HEK293 (cell line): ENCODE measurements around the gene MYOG.

ENCODE experiments used
- CTCF ChIA-PET: fragments of 350-600 bp; formaldehyde crosslinking; extraction: SDS; loops from one replicate; lab custom pipeline; 2021; ENCODE audit warnings: antibody characterized with exemption; lab: Yijun Ruan, JAX
- POLR2A ChIA-PET: fragments of 300-600 bp; formaldehyde crosslinking; extraction: SDS; loops from one replicate; lab custom pipeline; 2020; ENCODE audit warnings: antibody characterized with exemption, inconsistent platforms; lab: Yijun Ruan, JAX
- H3K27ac ChIP-seq: fragments of 200-500 bp; sonication (Bioruptor generic); 2 replicates; pipeline ENCODE4 v1.5.1; 2014; ENCODE audit warnings: low read depth, low read length, control low read depth, inconsistent platforms; ENCODE audit errors: extremely low read depth
- H3K36me3 ChIP-seq, 2 experiments: fragments of 200-500 bp in 1 of 2; sonication (Bioruptor generic) in 1 of 2; 1 replicate in 1 of 2; 2 replicates in 1 of 2; pipeline ENCODE4 v1.5.1; 2014 to 2017; ENCODE audit warnings: inconsistent platforms in 2 of 2, low read length in 2 of 2; ENCODE audit not compliant: control insufficient read depth in 2 of 2, insufficient read depth in 1 of 2
- H3K4me1 ChIP-seq: fragments of 200-500 bp; sonication (Bioruptor generic); 2 replicates; pipeline ENCODE4 v1.5.1; 2014; ENCODE audit warnings: mild to moderate bottlenecking, low read length, inconsistent platforms; ENCODE audit not compliant: control insufficient read depth, insufficient read depth
- H3K4me3 ChIP-seq: 2 replicates; pipeline ENCODE4 v1.5.1; 2011; ENCODE audit warnings: low read depth, mild to moderate bottlenecking, control low read depth, low read length, moderate library complexity
- H3K9me3 ChIP-seq: fragments of 200-500 bp; sonication (Bioruptor generic); 2 replicates; pipeline ENCODE4 v1.5.1; 2014; ENCODE audit warnings: low read depth, low read length, inconsistent platforms; ENCODE audit not compliant: control insufficient read depth, insufficient read depth
- EGR2 ChIP-seq: fragments of 450-650 bp; formaldehyde crosslinking; IDR thresholded peaks from 2 replicates; pipeline ENCODE4 v1.5.1; 2016; ENCODE audit warnings: low read depth, missing biosample characterization, missing genetic modification characterization
- YY2 ChIP-seq: fragments of 450-650 bp; formaldehyde crosslinking; IDR thresholded peaks from 2 replicates; pipeline ENCODE4 v1.5.1; 2016; ENCODE audit warnings: missing biosample characterization, missing genetic modification characterization
- ZBTB26 ChIP-seq: fragments of 450-650 bp; formaldehyde crosslinking; optimal IDR thresholded peaks from 2 replicates; pipeline ENCODE3; 2016; ENCODE audit warnings: missing biosample characterization, mild to moderate bottlenecking, missing genetic modification characterization
- ZBTB44 ChIP-seq: fragments of 450-650 bp; IDR thresholded peaks from 2 replicates; pipeline ENCODE4 v1.5.1; 2018; ENCODE audit warnings: missing biosample characterization, mild to moderate bottlenecking, missing genetic modification characterization
- ZBTB48 ChIP-seq: fragments of 450-650 bp; formaldehyde crosslinking; IDR thresholded peaks from 2 replicates; pipeline ENCODE4 v1.5.1; 2016; ENCODE audit warnings: missing biosample characterization, missing genetic modification characterization
- ZFHX2 ChIP-seq: fragments of 450-650 bp; formaldehyde crosslinking; conservative IDR thresholded peaks from 2 replicates; pipeline ENCODE4 v1.5.1; 2016; ENCODE audit warnings: missing biosample characterization, missing genetic modification characterization
- ZIC2 ChIP-seq: fragments of 450-650 bp; formaldehyde crosslinking; IDR thresholded peaks from 2 replicates; pipeline ENCODE4 v1.5.1; 2016; ENCODE audit warnings: missing biosample characterization, missing genetic modification characterization
- ZNF133 ChIP-seq: fragments of 450-650 bp; formaldehyde crosslinking; IDR thresholded peaks from 2 replicates; pipeline ENCODE4 v1.5.1; 2016; ENCODE audit warnings: missing biosample characterization, missing genetic modification characterization
- ZNF146 ChIP-seq: fragments of 450-650 bp; formaldehyde crosslinking; IDR thresholded peaks from 2 replicates; pipeline ENCODE4 v1.5.1; 2016; ENCODE audit warnings: missing biosample characterization, missing genetic modification characterization
- ZNF169 ChIP-seq: fragments of 450-650 bp; formaldehyde crosslinking; IDR thresholded peaks from 2 replicates; pipeline ENCODE4 v1.5.1; 2016; ENCODE audit warnings: missing biosample characterization, missing genetic modification characterization
- ZNF2 ChIP-seq: fragments of 450-650 bp; formaldehyde crosslinking; IDR thresholded peaks from 2 replicates; pipeline ENCODE4 v1.5.1; 2016; ENCODE audit warnings: missing biosample characterization, missing genetic modification characterization
- ZNF335 ChIP-seq: fragments of 450-650 bp; formaldehyde crosslinking; conservative IDR thresholded peaks from 2 replicates; pipeline ENCODE4 v1.5.1; 2016; ENCODE audit warnings: missing biosample characterization, missing genetic modification characterization
- ZNF544 ChIP-seq: fragments of 450-650 bp; formaldehyde crosslinking; IDR thresholded peaks from 2 replicates; pipeline ENCODE4 v1.5.0; 2017; ENCODE audit warnings: missing biosample characterization, missing genetic modification characterization
- ZNF658 ChIP-seq: fragments of 450-650 bp; formaldehyde crosslinking; IDR thresholded peaks from 2 replicates; pipeline ENCODE4; 2016; ENCODE audit warnings: missing biosample characterization, missing genetic modification characterization
- ZNF670 ChIP-seq: fragments of 450-650 bp; formaldehyde crosslinking; IDR thresholded peaks from 2 replicates; pipeline ENCODE4 v1.5.1; 2016; ENCODE audit warnings: missing biosample characterization, missing genetic modification characterization, low read depth
- ZNF830 ChIP-seq: fragments of 450-650 bp; IDR thresholded peaks from 2 replicates; pipeline ENCODE4 v1.5.0; 2018; ENCODE audit warnings: missing biosample characterization, missing genetic modification characterization, low read depth, mild to moderate bottlenecking, moderate library complexity
- TF ChIP-seq, protein P1 (sequence below): fragments of 450-650 bp; formaldehyde crosslinking; IDR thresholded peaks from 2 replicates; pipeline ENCODE4 v1.5.1; 2016; ENCODE audit warnings: missing biosample characterization, missing genetic modification characterization
- TF ChIP-seq, protein P2 (sequence below): fragments of 450-650 bp; formaldehyde crosslinking; IDR thresholded peaks from 2 replicates; pipeline ENCODE4 v1.5.1; 2016; ENCODE audit warnings: missing biosample characterization, missing genetic modification characterization

MYOG gene

GRCh38 chr1:203091199-203091477 is 5.3 kb upstream of the MYOG start (continued):
- TF ChIP-seq ZNF146 (tag by site-specific recombination) = no peak
- no peak for TF ChIP-seq ZBTB26 (tag by site-specific recombination)
- no peak for TF ChIP-seq ZNF830 (tag by site-specific recombination)
- TF ChIP-seq ZNF2 = no peak
- TF ChIP-seq, all 188 proteins: peak for 0

DNA sequence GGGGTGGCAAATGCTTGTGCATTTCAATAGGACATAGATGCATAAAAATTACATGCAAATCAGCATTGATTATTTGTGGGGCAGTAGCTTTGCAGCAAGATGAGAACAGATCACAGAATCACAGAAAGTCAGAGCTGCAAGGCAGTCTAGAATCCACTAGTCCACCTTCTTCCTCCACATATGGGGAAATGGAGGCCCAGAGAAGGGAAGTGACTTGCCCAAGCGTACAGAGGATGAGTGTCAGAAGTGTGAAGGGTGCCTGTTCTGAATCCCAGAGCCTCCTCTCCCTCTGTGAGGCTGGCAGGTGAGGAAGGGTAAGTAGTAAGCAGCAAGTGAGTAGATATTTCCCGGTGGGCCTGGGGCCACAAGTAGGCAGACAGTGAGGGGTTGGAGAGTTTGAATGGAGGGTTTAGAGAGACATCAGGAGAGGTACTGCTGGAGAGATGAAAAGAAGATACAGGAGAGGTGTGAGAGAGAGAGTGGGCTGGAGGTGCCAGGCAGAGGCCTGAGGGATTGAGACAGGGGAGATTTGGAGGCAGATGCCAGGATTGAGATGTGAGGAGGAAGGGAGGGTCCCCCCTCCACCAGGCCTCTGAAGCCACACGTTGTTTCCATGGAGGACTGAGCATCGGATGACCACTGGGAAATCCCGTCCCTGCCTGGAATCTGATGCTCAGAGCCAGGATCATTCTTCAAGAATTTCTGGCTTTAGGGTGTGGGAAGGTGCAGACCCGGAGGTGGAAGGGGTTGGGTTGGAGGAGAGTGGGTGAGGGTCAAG is 4.8 kb upstream of the MYOG start:
- ChIA-PET CTCF (interaction anchor here (0.5 to 0.8 kb wide), 4 partner anchors 13 to 126 kb away, joined by 3 to 5 read pairs (median 3); no protein-coding TSS in a partner anchor), POLR2A (no interaction called here)
- no peaks in the 10 kb centered on the region for H3K4me1 ChIP-seq
- no peak overlapping the region for H3K4me3 ChIP-seq
- TF ChIP-seq ZFHX2 (tag by site-specific recombination) = peak; percentile 80
- TF ChIP-seq ZNF133 (tag by site-specific recombination) = no peak
- no peak for TF ChIP-seq ZNF335 (tag by site-specific recombination)
- TF ChIP-seq, protein P1, sequence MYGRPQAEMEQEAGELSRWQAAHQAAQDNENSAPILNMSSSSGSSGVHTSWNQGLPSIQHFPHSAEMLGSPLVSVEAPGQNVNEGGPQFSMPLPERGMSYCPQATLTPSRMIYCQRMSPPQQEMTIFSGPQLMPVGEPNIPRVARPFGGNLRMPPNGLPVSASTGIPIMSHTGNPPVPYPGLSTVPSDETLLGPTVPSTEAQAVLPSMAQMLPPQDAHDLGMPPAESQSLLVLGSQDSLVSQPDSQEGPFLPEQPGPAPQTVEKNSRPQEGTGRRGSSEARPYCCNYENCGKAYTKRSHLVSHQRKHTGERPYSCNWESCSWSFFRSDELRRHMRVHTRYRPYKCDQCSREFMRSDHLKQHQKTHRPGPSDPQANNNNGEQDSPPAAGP (tag by site-specific recombination) = no peak
- no peak for TF ChIP-seq ZBTB44 (tag by site-specific recombination)
- peak; percentile 89 for TF ChIP-seq EGR2 (tag by site-specific recombination)
- H3K27ac ChIP-seq = no peak overlapping the region
- H3K9me3 ChIP-seq = no peaks in the 10 kb centered on the region
- no peaks in the 10 kb centered on the region for H3K36me3 ChIP-seq

GRCh38 chr1:203089651-203090045 is 3.8 kb upstream of the MYOG start:
- Histone ChIP-seq H3K4me1 (no peaks in the 10 kb centered on the region), H3K9me3 (no peaks in the 10 kb centered on the region), H3K36me3 (no peaks in the 10 kb centered on the region), H3K4me3 (no peak overlapping the region), H3K27ac (no peak overlapping the region)
- TF ChIP-seq ZIC2 (tag by site-specific recombination) (peak; percentile 92), ZNF544 (tag by site-specific recombination) (no peak)
- ChIA-PET CTCF (interaction anchor here (0.6 kb wide), 1 partner anchor 82 kb away, joined by 3 read pairs; no protein-coding TSS in a partner anchor), POLR2A (no interaction called here)

DNA sequence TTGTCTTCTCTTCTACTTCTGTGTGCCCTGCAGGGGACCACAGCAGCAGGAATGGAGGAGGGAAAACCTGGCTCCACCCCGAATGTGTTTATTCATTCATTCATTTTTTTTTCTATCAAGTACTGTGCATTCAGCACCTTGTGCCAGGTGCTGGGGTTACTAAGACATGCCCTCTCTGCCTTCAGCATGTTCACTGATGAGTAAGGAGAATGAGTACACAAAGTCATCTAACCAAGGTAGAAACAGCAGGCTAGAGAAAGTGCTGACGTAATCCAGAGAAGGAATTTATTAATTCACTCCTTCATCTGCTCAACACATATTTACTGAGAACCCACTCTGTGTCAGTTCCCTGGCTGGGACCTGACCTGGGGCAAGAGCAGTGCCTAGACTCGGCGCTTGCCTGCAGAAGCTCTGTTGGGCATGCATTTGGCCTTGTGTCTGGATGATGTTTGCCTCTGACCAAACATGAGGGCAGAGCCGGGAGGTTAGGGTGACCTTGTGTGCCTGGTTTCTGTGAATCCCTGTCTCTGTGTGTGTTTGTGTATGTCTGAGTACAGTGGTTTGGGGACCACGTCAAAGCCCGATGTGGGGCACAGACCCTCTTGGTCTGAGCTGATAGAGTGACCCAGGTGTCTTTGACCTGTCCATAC is 3.3 kb upstream of the MYOG start:
- CTCF ChIA-PET = no interaction called here
- Histone ChIP-seq H3K36me3 (no peaks in the 10 kb centered on the region), H3K4me3 (no peak overlapping the region), H3K27ac (no peak overlapping the region), H3K9me3 (no peaks in the 10 kb centered on the region), H3K4me1 (no peaks in the 10 kb centered on the region)
- POLR2A ChIA-PET = no interaction called here
- TF ChIP-seq ZBTB48 (tag by site-specific recombination) (no peak), YY2 (tag by site-specific recombination) (no peak), ZNF658 (tag by site-specific recombination) (no peak), ZNF670 (tag by site-specific recombination) (no peak), ZNF169 (tag by site-specific recombination) (no peak)
- TF ChIP-seq, protein P2, sequence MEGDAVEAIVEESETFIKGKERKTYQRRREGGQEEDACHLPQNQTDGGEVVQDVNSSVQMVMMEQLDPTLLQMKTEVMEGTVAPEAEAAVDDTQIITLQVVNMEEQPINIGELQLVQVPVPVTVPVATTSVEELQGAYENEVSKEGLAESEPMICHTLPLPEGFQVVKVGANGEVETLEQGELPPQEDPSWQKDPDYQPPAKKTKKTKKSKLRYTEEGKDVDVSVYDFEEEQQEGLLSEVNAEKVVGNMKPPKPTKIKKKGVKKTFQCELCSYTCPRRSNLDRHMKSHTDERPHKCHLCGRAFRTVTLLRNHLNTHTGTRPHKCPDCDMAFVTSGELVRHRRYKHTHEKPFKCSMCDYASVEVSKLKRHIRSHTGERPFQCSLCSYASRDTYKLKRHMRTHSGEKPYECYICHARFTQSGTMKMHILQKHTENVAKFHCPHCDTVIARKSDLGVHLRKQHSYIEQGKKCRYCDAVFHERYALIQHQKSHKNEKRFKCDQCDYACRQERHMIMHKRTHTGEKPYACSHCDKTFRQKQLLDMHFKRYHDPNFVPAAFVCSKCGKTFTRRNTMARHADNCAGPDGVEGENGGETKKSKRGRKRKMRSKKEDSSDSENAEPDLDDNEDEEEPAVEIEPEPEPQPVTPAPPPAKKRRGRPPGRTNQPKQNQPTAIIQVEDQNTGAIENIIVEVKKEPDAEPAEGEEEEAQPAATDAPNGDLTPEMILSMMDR (tag by site-specific recombination) = no peak
